T-cell (primary cell): ENCODE measurements around the gene TPCN1. TPM values are rescaled to one million over a fixed set of nuclear protein-coding genes. Genes with fewer than 3 reads are reported as not detected.

Experiments used
- ATAC-seq, 4 experiments: fragments of 200-7000 bp in 3 of 4; fragments of 150-1000 bp in 1 of 4; cut with Tn5 transposase; replicated peaks in 1 of 4; 1 replicate in 3 of 4; 2 replicates in 1 of 4; pipeline ENCODE4 v1.10.0; 2021; ENCODE audit warnings: moderate library complexity in 3 of 4, mild to moderate bottlenecking in 2 of 4, moderate number of reproducible peaks in 1 of 4
- CTCF ChIA-PET, 2 donors: fragments of 300-600 bp; sonication (Branson Sonifier 250); formaldehyde crosslinking; loops; one replicate each; lab custom pipeline; 2022; ENCODE audit warnings: antibody characterized with exemption in 2 of 2; lab: Charles Lee
- POLR2A ChIA-PET, 2 donors: fragments of 300-600 bp; sonication (Branson Sonifier 250); formaldehyde crosslinking; loops; one replicate each; lab custom pipeline; 2022; ENCODE audit warnings: antibody characterized with exemption in 2 of 2; lab: Charles Lee
- DNase-seq, 35 experiments: peaks; one replicate each; pipeline versions ENCODE4 v3.0.0 to v3.0.0-alpha.2; 2013 to 2023
- H3K27ac ChIP-seq: one replicate; pipeline ENCODE4 v1.5.1; 2013; ENCODE audit warnings: low read length
- H3K27me3 ChIP-seq, 2 experiments: replicated peaks in 1 of 2; 1 replicate in 1 of 2; 2 replicates in 1 of 2; pipeline versions ENCODE4 v1.6.1 to v1.7.0; 2013; ENCODE audit warnings: low read length in 1 of 2, mixed read lengths in 1 of 2; ENCODE audit not compliant: control insufficient read depth in 2 of 2, insufficient read depth in 2 of 2; ENCODE audit errors: extremely low read depth in 1 of 2
- H3K36me3 ChIP-seq, 2 donors: 1 replicate in 1 of 2; 2 replicates in 1 of 2; pipeline versions ENCODE4 v1.6.1 to v1.7.0; 2013; ENCODE audit warnings: low read length in 1 of 2; ENCODE audit not compliant: control insufficient read depth in 2 of 2, insufficient read depth in 1 of 2; ENCODE audit errors: extremely low read depth in 1 of 2
- H3K4me1 ChIP-seq, 2 experiments: 1 replicate in 1 of 2; 2 replicates in 1 of 2; pipeline versions ENCODE4 v1.6.1 to v1.7.0; 2013; ENCODE audit warnings: low read length in 2 of 2, mixed read lengths in 1 of 2; ENCODE audit not compliant: insufficient read depth in 2 of 2, control insufficient read depth in 1 of 2; ENCODE audit errors: extremely low read depth in 1 of 2
- H3K4me3 ChIP-seq, 2 donors: 1 replicate in 1 of 2; 2 replicates in 1 of 2; pipeline versions ENCODE4 v1.5.1 to v1.7.0; 2013; ENCODE audit warnings: mild to moderate bottlenecking in 2 of 2, low read length in 1 of 2, moderate library complexity in 1 of 2; ENCODE audit not compliant: control insufficient read depth in 1 of 2; ENCODE audit errors: extremely low read depth in 1 of 2
- H3K9me3 ChIP-seq: 2 replicates; pipeline ENCODE4 v1.7.0; 2013
- H3K27ac Mint-ChIP-seq, 2 donors: one replicate each; pipeline ENCODE4 v1.8.0; 2020 to 2021; ENCODE audit warnings: mild to moderate bottlenecking in 2 of 2, mixed read lengths in 2 of 2
- H3K27me3 Mint-ChIP-seq, 2 donors: one replicate each; pipeline ENCODE4 v1.8.0; 2021 to 2022; ENCODE audit warnings: mixed read lengths in 2 of 2
- H3K36me3 Mint-ChIP-seq: one replicate; pipeline ENCODE4 v1.8.0; 2021; ENCODE audit warnings: mixed read lengths
- H3K4me1 Mint-ChIP-seq, 3 donors: one replicate each; pipeline ENCODE4 v1.8.0; 2020 to 2022; ENCODE audit warnings: mixed read lengths in 3 of 3, mild to moderate bottlenecking in 1 of 3
- H3K4me3 Mint-ChIP-seq, 3 donors: one replicate each; pipeline ENCODE4 v1.8.0; 2020 to 2022; ENCODE audit warnings: mild to moderate bottlenecking in 3 of 3, mixed read lengths in 3 of 3, moderate library complexity in 3 of 3
- H3K9me3 Mint-ChIP-seq, 3 donors: one replicate each; pipeline ENCODE4 v1.8.0; 2020 to 2022; ENCODE audit warnings: mixed read lengths in 3 of 3
- WGBS: methylation state at CpG from one replicate; pipeline ENCODE4 v1.1.5; 2013; ENCODE audit warnings: missing lambda C conversion rate; ENCODE audit not compliant: insufficient coverage; 5-methylcytosine and 5-hydroxymethylcytosine counted together
- total RNA-seq, 35 experiments: library from RNA in 6 of 35; stranded (reverse) in 6 of 35; fragments of 120-200 nt in 1 of 35; gene quantifications; one replicate each; pipeline versions ENCODE4 v1.2.1 to v1.2.4 and lab custom pipeline; 2013 to 2026

The TPCN1 gene
- total RNA-seq, 5 donors from 2014 or later (not counting 1 experiment from before 2014, with no cell fraction given) = 58.8 to 81.6 (median 73.5) TPM

GRCh38 chr12:113260636-113261300, 39.5 kb downstream of the TPCN1 start:
- no peaks in the 10 kb centered on the region for H3K9me3 Mint-ChIP-seq
- ATAC-seq (no peak), DNase-seq (no peak)
- no CpG with 5 or more reads among the region's 12 CpGs for WGBS
- H3K36me3 Mint-ChIP-seq = peaks cover 12% of the 10 kb centered on the region
- H3K27me3 Mint-ChIP-seq = no peaks in the 10 kb centered on the region
- peak overlapping the region in 1 of 3 donors; percentile 29 for H3K4me3 Mint-ChIP-seq
- no peaks in the 10 kb centered on the region for H3K9me3 ChIP-seq
- ChIA-PET POLR2A (interaction anchor here (0.6 to 0.9 kb wide), 4 partner anchors 40 to 64 kb away, joined by 4 to 6 read pairs (median 5); a partner anchor contains a TSS), CTCF (no interaction called here)
- no peak overlapping the region for H3K4me3 ChIP-seq
- H3K36me3 ChIP-seq = peaks cover 4% of the 10 kb centered on the region in 2 donors
- H3K4me1 Mint-ChIP-seq = peaks cover 39 to 47% (median 42%) of the 10 kb centered on the region in 3 donors
- H3K27ac Mint-ChIP-seq = peak overlapping the region; percentile 86 to 92
- no peaks in the 10 kb centered on the region for H3K27me3 ChIP-seq
- H3K4me1 ChIP-seq = peaks cover 35 to 41% of the 10 kb centered on the region in 2 experiments
- no peak overlapping the region for H3K27ac ChIP-seq

DNA sequence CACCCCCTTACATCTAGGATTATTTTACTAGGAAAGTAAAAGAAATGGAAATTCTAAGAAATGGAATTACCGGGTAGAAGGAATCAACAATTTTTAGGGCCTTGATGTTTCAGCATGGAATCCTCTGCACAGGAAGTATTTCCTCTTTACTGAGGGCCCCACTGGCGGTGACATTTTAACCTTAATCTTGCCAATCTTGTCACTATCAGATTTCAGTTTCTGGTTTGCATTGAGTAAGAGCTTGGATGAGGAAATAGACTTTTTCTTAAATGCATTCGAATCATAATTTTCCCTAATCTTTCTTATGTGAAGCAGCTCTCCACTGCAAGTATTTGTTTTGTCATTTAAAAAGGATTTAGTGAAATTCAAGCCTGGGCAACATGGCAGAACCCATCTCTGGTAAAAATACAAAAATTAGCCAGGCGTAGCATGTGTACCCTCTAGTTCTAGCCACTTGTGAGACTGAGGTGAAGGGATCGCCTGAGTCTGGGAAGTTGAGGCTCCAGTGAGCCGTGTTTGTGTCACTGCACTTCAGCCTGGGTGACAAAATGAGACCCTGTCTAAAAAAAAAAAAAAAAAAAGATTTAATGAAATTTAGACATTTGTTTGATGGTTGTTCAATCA, 40.7 kb downstream of the TPCN1 start:
- CTCF ChIA-PET = interaction anchor here (0.6 to 0.9 kb wide), 2 partner anchors 268 to 362 kb away, joined by 4 to 8 read pairs; no protein-coding TSS in a partner anchor
- Mint-ChIP-seq H3K4me3 (peak overlapping the region; percentile 13 to 59 (median 22)), H3K9me3 (no peaks in the 10 kb centered on the region), H3K36me3 (peaks cover 21% of the 10 kb centered on the region), H3K27ac (peak overlapping the region; percentile 71 to 89), H3K4me1 (peaks cover 39 to 47% (median 45%) of the 10 kb centered on the region in 3 donors), H3K27me3 (no peaks in the 10 kb centered on the region)
- DNase-seq (peak in 18 of 35 experiments; percentile 3 to 44 (median 11)), ATAC-seq (peak; percentile 83 to 91 (median 88))
- Histone ChIP-seq H3K4me1 (peaks cover 35 to 41% of the 10 kb centered on the region in 2 experiments), H3K27me3 (no peaks in the 10 kb centered on the region), H3K9me3 (no peaks in the 10 kb centered on the region), H3K36me3 (peaks cover 11 to 14% of the 10 kb centered on the region in 2 donors), H3K4me3 (no peak overlapping the region), H3K27ac (peak overlapping the region; percentile 43)
- 47% methylated on average over 2 of the region's 6 CpGs for WGBS
- POLR2A ChIA-PET = interaction anchor here in 1 of 2 donors (0.6 kb wide), 1 partner anchor 73 kb away, joined by 4 read pairs; the partner anchor contains the start of gene SLC8B1

- H3K4me3 Mint-ChIP-seq = peak overlapping the region in 1 of 3 donors; percentile 59
Measured at GRCh38 chr12:113262710-113263109, 41.4 kb downstream of the TPCN1 start.

DNA sequence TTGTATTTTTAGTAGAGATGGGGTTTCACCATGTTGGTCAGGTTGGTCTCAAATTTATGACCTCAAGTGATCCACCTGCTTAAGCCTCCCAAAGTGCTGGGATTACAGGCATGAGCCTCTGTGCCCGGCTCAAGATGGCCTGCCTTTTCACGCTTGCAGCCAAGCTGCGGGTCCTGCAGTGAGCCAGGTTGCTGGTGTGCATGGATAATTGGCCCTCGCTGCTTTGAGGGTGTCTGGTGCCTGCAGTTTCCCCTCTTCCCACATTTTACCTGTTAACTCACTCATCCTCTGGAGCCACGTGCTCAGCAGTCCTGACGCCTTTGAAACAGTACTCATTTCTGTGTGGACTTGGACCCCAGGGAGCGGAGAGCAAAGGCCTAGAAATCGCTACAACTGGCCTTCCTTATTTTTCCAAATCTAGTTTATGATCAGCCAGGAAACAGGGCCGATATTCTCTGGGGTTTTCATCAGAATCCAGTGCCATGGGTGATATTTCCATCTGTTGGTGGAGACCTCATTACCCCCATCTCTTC, 42.2 kb downstream of the TPCN1 start:
- Histone ChIP-seq H3K27ac (no peak overlapping the region), H3K4me1 (peaks cover 35 to 41% of the 10 kb centered on the region in 2 experiments), H3K27me3 (no peaks in the 10 kb centered on the region), H3K9me3 (no peaks in the 10 kb centered on the region), H3K36me3 (peaks cover 14 to 26% of the 10 kb centered on the region in 2 donors), H3K4me3 (no peak overlapping the region)
- Mint-ChIP-seq H3K27me3 (no peaks in the 10 kb centered on the region), H3K9me3 (no peaks in the 10 kb centered on the region), H3K36me3 (peaks cover 24% of the 10 kb centered on the region), H3K4me1 (peaks cover 39 to 54% (median 45%) of the 10 kb centered on the region in 3 donors), H3K4me3 (peak overlapping the region in 1 of 3 donors; percentile 46), H3K27ac (peak overlapping the region; percentile 76 to 84)
- CTCF ChIA-PET = no interaction called here
- ATAC-seq (no peak), DNase-seq (no peak)
- 96% methylated on average over 4 of the region's 9 CpGs for WGBS
- POLR2A ChIA-PET = interaction anchor here in 1 of 2 donors (0.6 kb wide), 1 partner anchor 94 kb away, joined by 8 read pairs; no protein-coding TSS in a partner anchor

More at GRCh38 chr12:113262710-113263109, 41.4 kb downstream of the TPCN1 start:
- DNase-seq = no peak
- Histone ChIP-seq H3K27me3 (no peaks in the 10 kb centered on the region), H3K4me1 (peaks cover 35 to 41% of the 10 kb centered on the region in 2 experiments), H3K36me3 (peaks cover 14 to 18% of the 10 kb centered on the region in 2 donors), H3K4me3 (no peak overlapping the region), H3K27ac (peak overlapping the region; percentile 43), H3K9me3 (no peaks in the 10 kb centered on the region)
- no peaks in the 10 kb centered on the region for H3K27me3 Mint-ChIP-seq
- H3K4me1 Mint-ChIP-seq = peaks cover 39 to 49% (median 45%) of the 10 kb centered on the region in 3 donors
- peaks cover 19% of the 10 kb centered on the region for H3K36me3 Mint-ChIP-seq
- POLR2A ChIA-PET = interaction anchor here in 1 of 2 donors (0.6 kb wide), 1 partner anchor 95 kb away, joined by 8 read pairs; no protein-coding TSS in a partner anchor
- H3K9me3 Mint-ChIP-seq = no peaks in the 10 kb centered on the region
- CTCF ChIA-PET = no interaction called here
- peak overlapping the region; percentile 71 to 89 for H3K27ac Mint-ChIP-seq
- ATAC-seq = no peak

DNA sequence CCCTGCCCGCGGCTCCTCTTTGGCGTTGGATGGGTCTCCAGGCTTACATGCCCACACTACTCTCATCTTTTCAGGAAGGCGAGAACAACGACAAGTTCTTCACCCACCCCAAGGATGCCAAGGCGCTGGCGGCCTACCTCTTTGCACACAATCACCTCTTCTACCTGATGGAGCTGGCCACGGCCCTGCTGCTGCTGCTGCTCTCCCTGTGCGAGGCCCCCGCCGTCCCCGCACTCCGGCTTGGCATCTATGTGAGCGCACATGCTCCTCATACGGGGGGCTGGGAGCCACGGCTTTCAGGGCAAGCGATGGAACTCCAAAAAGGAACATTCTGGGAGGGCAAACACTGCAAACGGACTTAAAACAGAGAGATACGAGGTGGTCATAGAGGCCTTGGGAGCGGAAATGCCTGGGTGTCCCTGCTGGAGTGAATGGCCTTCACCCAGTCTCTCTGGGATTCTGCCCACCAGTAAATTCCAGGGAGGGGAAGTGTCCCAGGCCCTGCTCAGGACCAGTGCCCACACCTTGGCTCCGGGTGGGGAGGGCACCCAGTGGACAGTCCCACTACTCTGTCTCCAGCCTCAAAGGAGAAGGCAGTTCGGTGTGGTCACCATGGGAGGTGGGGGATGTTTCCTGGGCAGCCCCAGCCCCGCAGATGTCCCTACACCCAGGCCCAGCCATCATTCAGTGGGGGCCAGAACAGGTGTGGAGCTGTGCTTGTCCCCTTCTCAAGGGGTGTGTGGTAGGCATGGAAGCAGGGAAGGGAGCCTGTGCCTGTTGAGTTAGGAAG, 45.0 kb downstream of the TPCN1 start:
- Histone ChIP-seq H3K9me3 (no peaks in the 10 kb centered on the region), H3K4me3 (no peak overlapping the region), H3K27ac (no peak overlapping the region), H3K27me3 (no peaks in the 10 kb centered on the region), H3K4me1 (peaks cover 21 to 25% of the 10 kb centered on the region in 2 experiments), H3K36me3 (peaks cover 10 to 37% of the 10 kb centered on the region in 2 donors)
- H3K27me3 Mint-ChIP-seq = no peaks in the 10 kb centered on the region
- H3K27ac Mint-ChIP-seq = no peak overlapping the region
- H3K36me3 Mint-ChIP-seq = peaks cover 40% of the 10 kb centered on the region
- WGBS = 94% methylated on average over 20 of the region's 23 CpGs
- H3K4me3 Mint-ChIP-seq = peak overlapping the region in 1 of 3 donors; percentile 18
- ChIA-PET POLR2A (no interaction called here), CTCF (interaction anchor here in 1 of 2 donors (0.6 kb wide), 1 partner anchor 95 kb away, joined by 5 read pairs; no protein-coding TSS in a partner anchor)
- ATAC-seq (no peak), DNase-seq (no peak)
- peaks cover 23 to 37% (median 28%) of the 10 kb centered on the region in 3 donors for H3K4me1 Mint-ChIP-seq
- no peaks in the 10 kb centered on the region for H3K9me3 Mint-ChIP-seq
